ENCODE data around the gene OXSR1.

DNA sequence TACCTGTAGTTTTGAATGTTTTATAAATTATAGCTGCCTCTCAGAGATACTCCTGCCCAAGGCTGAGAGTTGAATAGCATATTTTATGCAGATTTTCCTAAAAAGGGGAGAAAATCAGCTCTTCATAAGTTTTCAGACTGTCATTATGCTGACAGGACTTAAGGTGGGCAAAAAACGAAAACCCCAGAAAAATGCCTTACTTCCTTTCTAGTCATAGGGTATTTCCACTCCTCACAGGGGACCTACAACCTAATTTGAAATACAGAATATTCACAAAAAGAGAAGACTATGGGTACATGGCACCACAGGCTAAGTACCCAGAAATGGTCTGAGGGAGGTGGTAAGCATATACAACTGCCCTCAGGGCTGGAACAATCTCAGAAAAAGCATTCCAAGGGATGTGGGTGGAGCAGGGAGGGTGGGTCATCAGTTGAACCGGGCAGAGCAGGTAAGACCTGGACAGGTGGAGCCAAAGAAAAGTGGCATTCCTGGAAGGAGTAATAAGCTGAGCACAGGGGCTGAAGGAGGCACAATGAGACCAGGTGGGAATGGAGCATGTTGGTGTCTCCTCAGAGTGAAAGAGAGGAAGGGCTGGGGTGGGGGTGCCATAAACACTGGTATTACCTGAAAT, 10.6 kb upstream of the OXSR1 start:
- no peak for TF ChIP-seq POLR2A (IDR thresholded peaks at IDR 0.05)
- TF ChIP-seq, protein P1, sequence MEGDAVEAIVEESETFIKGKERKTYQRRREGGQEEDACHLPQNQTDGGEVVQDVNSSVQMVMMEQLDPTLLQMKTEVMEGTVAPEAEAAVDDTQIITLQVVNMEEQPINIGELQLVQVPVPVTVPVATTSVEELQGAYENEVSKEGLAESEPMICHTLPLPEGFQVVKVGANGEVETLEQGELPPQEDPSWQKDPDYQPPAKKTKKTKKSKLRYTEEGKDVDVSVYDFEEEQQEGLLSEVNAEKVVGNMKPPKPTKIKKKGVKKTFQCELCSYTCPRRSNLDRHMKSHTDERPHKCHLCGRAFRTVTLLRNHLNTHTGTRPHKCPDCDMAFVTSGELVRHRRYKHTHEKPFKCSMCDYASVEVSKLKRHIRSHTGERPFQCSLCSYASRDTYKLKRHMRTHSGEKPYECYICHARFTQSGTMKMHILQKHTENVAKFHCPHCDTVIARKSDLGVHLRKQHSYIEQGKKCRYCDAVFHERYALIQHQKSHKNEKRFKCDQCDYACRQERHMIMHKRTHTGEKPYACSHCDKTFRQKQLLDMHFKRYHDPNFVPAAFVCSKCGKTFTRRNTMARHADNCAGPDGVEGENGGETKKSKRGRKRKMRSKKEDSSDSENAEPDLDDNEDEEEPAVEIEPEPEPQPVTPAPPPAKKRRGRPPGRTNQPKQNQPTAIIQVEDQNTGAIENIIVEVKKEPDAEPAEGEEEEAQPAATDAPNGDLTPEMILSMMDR (IDR thresholded peaks at IDR 0.05), result no peak

Data from body of pancreas (tissue), 4 donors.